ENCODE results near the gene UPK3BL2.

Gene UPK3BL2

DNA sequence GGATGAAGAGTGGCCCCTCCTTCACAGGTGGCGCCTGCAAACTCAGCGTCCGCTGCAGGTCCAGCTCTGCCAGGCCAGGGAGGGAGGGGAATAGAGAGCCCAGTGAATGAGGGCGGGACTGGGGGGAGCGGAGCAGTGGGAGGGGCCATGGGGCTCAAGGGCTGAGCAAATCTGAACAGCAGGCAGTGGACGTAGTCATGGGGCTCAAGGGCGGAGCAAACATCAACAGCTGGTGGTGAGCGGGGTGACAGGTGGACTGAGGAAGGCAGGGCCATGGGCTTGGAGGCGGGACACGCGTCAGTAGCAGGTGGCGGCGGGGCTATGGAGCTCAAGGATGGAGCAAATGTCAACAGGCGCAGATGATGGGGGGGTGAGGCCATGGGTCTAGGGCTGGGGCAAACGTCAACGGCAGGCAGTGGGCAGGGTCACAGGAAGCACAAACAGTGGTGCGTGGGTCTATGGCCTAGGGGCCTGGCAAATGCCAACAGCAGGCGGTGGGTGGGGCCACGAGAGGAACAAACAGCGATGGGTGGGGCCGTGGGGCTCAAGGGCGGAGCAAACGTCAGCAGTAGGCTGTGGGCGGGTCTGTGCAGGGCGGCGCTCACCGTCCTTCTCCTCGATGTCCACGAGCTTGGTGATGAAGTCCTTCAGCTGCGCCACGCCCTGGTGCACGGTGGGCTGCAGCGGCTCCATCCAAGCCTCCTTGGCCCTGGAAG is 50.1 kb downstream of the UPK3BL2 start:
- peak; percentile 16 for DNase-seq

DNA sequence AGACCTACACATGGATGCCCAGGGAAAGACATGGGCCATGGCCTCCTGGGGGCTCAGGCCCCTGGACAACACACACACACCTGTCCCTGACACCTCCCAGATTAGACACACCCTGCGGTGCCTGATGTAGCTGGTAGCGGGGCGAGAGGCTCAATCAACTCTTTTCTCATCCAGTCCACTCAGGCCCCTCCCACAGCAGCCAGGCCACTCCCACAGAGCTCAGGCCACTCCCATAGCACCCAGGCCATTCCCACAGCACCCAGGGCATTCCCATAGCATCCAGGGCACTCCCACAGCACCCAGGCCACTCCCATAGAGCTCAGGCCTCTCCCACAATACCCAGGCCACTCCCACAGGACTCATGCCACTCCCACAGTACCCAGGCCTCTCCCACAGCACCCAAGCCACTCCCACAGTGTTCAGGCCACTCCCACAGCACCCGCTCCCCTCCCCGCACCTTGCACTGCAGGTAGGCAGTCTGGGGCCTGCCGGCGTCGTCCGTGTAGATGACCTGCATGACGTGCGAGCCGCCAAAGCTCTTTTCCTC is 52.9 kb downstream of the UPK3BL2 start:
- peak; percentile 16 for DNase-seq
